ENCODE results near the gene MICALL2. TPM values are rescaled to one million over a fixed set of nuclear protein-coding genes. Genes with fewer than 3 reads are reported as not detected.

MICALL2 gene
- total RNA-seq, 4 donors from 2014 or later: 10.0 to 16.6 (median 14.3) TPM

- TF ChIP-seq, protein P1, sequence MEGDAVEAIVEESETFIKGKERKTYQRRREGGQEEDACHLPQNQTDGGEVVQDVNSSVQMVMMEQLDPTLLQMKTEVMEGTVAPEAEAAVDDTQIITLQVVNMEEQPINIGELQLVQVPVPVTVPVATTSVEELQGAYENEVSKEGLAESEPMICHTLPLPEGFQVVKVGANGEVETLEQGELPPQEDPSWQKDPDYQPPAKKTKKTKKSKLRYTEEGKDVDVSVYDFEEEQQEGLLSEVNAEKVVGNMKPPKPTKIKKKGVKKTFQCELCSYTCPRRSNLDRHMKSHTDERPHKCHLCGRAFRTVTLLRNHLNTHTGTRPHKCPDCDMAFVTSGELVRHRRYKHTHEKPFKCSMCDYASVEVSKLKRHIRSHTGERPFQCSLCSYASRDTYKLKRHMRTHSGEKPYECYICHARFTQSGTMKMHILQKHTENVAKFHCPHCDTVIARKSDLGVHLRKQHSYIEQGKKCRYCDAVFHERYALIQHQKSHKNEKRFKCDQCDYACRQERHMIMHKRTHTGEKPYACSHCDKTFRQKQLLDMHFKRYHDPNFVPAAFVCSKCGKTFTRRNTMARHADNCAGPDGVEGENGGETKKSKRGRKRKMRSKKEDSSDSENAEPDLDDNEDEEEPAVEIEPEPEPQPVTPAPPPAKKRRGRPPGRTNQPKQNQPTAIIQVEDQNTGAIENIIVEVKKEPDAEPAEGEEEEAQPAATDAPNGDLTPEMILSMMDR (IDR thresholded peaks at IDR 0.05): no peak
- no peak for TF ChIP-seq POLR2A (IDR thresholded peaks at IDR 0.05)
- intact Hi-C loops (cut with DNase I): no loop called here
- Histone ChIP-seq H3K27ac (no peak overlapping the region), H3K9me3 (no peaks in the 10 kb centered on the region), H3K27me3 (no peaks in the 10 kb centered on the region), H3K36me3 (peaks cover 35 to 60% of the 10 kb centered on the region in 2 donors), H3K4me3 (replicated peaks in 1 of 3) (no peak overlapping the region), H3K4me1 (no peaks in the 10 kb centered on the region)
- DNase-seq: no peak
- WGBS, 2 donors: 89 to 95% methylated on average over 29 to 33 of the region's 33 CpGs
Measured at GRCh38 chr7:1492640-1493039, 33.4 kb upstream of the MICALL2 start.

DNA sequence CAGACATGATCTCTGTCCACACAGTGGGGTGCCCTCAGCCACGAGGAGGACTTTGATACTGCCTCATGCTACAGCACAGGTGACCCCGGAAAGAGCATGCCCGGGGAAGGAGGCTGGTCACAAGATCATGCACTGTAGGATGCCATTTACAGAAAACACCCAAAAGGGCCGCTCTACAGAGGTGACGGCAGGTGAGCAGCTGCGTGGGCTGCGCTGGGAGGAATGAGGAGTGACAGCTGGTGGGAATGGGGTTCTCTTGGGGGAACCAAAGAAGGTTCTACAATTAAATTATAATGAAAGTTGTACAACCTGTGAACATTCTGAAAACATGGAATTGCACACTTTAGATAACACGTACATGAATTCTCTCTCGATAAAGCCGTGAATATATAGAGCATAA, 33.0 kb upstream of the MICALL2 start:
- no peak for DNase-seq
- no peaks in the 10 kb centered on the region for H3K9me3 ChIP-seq
- no peak overlapping the region for H3K4me3 ChIP-seq (replicated peaks in 1 of 3)
- no peaks in the 10 kb centered on the region for H3K4me1 ChIP-seq
- no peak overlapping the region for H3K27ac ChIP-seq
- WGBS, 2 donors: 91 to 98% methylated on average over 10 of the region's 10 CpGs
- H3K27me3 ChIP-seq: no peaks in the 10 kb centered on the region
- peaks cover 35 to 59% of the 10 kb centered on the region in 2 donors for H3K36me3 ChIP-seq
- intact Hi-C loops (cut with DNase I): no loop called here
- no peak for TF ChIP-seq POLR2A (IDR thresholded peaks at IDR 0.05)
- TF ChIP-seq, protein P1 (IDR thresholded peaks at IDR 0.05): no peak

- TF ChIP-seq, protein P1 (IDR thresholded peaks at IDR 0.05): no peak
- TF ChIP-seq POLR2A (IDR thresholded peaks at IDR 0.05): no peak
- H3K36me3 ChIP-seq: peaks cover 35 to 57% of the 10 kb centered on the region in 2 donors
- no peak overlapping the region for H3K4me3 ChIP-seq (replicated peaks in 1 of 3)
- H3K27me3 ChIP-seq: no peaks in the 10 kb centered on the region
- no peaks in the 10 kb centered on the region for H3K4me1 ChIP-seq
- WGBS, 2 donors: 93 to 96% methylated on average over 19 of the region's 19 CpGs
- no peaks in the 10 kb centered on the region for H3K9me3 ChIP-seq
- H3K27ac ChIP-seq: no peak overlapping the region
- no peak for DNase-seq
- intact Hi-C loops (cut with DNase I): no loop called here
Measured at GRCh38 chr7:1490837-1491236, 31.6 kb upstream of the MICALL2 start.

- Histone ChIP-seq H3K9me3 (no peaks in the 10 kb centered on the region), H3K4me3 (replicated peaks in 1 of 3) (no peak overlapping the region), H3K27ac (no peak overlapping the region), H3K36me3 (peaks cover 33 to 53% of the 10 kb centered on the region in 2 donors), H3K27me3 (no peaks in the 10 kb centered on the region), H3K4me1 (no peaks in the 10 kb centered on the region)
- TF ChIP-seq POLR2A (IDR thresholded peaks at IDR 0.05): no peak
- TF ChIP-seq, protein P1 (IDR thresholded peaks at IDR 0.05): no peak
- 92 to 96% methylated on average over 9 to 18 of the region's 18 CpGs for WGBS, 2 donors
- no peak for DNase-seq
- intact Hi-C loops (cut with DNase I): no loop called here
Measured at GRCh38 chr7:1489336-1489735, 30.1 kb upstream of the MICALL2 start.

DNA sequence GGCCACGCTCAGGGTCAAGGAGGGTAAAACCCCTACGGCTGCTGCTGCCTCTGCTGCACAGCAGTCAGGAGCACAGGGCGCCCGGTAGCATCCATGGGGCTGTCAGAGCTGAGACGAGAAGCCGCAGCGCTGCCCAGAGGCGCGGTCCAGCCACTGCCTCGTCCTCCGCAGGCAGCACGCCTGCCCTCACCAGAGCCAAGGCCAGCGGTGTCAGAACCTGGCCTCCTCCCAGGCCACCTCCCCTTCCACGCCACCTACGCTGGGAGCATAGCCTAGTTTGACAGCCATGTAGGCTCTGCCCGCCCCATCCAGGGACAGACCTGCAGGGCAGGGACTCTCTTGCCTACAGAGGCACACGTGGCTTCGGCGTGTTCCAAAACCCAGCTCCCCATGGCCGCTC, 28.7 kb upstream of the MICALL2 start:
- Histone ChIP-seq H3K27me3 (no peaks in the 10 kb centered on the region), H3K27ac (no peak overlapping the region), H3K9me3 (no peaks in the 10 kb centered on the region), H3K4me1 (no peaks in the 10 kb centered on the region), H3K4me3 (replicated peaks in 1 of 3) (no peak overlapping the region), H3K36me3 (peaks cover 43 to 54% of the 10 kb centered on the region in 2 donors)
- intact Hi-C loops (cut with DNase I): no loop called here
- no peak for TF ChIP-seq POLR2A (IDR thresholded peaks at IDR 0.05)
- TF ChIP-seq, protein P1 (IDR thresholded peaks at IDR 0.05): no peak
- WGBS, 2 donors: 96 to 98% methylated on average over 5 to 17 of the region's 20 CpGs
- no peak for DNase-seq
